ENCODE measurements around the gene FOSL2.
A peak's percentile ranks its signal among the peaks of the same experiment; 100 is the strongest.

The FOSL2 gene

GRCh38 chr2:28375742-28376631, 16.7 kb upstream of the FOSL2 start:
- no peak for DNase-seq (ENCODE audit: low read depth)

DNA sequence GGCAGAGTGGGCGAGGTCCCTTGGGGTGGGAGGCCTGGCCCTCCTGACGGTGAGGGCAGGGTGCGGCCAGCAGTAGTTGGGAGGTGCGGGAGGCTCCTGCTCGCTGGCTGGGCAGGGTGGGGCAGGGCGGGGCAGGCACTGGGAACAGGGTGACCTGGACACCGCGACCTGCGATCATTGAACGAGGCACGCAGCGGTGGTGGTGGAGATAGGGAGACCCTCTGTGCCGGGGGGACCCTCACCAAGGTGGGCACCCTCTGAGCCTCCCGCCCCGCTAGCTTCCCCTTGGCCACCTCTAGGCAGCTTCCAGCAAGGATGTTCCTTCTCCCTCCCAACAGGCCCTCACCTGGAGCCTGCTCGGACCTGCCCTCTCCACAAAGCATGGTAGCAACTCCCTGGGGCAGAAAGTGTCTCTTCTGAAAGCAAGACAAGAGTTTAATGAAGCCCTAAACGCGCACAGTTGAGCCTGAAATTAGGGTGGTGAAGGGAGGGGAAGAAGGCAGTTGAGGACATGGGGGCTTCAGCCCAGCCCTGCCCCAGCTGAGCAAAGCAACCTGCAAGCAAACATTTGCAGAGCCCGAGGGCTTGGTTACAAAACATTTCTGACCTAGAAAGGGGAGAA, 15.4 kb upstream of the FOSL2 start:
- no peak for DNase-seq (ENCODE audit: low read depth)

GRCh38 chr2:28377984-28378678, 14.5 kb upstream of the FOSL2 start:
- no peak for DNase-seq (ENCODE audit: low read depth)

DNA sequence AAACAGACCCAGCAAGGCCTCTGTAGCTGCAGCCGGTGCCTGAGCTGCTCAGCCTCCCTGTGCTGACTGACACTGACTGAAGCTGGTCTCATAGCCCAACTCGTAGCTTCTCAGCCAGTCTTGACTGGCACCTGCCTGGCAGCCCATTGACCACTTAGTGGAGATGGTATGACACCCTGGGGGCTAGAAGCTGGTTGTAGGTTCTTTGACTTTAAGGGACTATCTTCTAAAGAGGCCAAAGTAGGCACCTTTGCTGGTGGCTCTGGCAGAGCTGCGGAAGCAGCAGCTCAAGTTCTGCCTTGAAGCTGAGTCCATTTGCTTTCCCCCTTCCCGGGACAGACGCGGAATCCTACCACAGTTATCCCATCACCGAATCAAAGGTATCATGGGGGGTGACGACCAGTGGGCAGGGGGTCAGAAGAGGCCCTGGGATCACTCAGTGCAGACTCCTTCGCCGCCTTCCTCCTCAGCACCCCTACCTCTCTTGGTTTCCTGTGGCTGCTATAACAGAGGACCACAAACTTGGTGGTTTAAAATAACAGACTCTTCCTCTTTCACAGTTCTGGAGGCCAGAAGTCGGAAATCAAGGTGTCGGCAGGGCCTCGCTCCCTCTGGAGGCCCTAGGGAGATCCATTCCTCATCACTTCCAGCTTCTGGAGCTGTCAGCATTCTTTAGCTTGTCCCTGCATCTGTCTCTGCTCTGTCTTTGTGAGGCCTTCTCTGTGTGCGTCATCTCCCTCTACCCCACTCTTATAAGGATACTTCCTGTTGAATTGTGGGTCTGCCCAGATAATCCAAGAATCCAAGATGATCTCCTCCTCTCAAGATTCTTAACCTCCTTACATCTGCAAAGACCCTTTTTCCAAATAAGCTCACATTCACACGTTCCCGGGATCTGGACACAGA, 13.7 kb upstream of the FOSL2 start:
- no peak for DNase-seq (ENCODE audit: low read depth)

- no peak for DNase-seq (ENCODE audit: low read depth)
Measured at GRCh38 chr2:28380219-28380618, 12.4 kb upstream of the FOSL2 start.

GRCh38 chr2:28381225-28382180, 11.2 kb upstream of the FOSL2 start:
- DNase-seq (ENCODE audit: low read depth) = no peak

DNA sequence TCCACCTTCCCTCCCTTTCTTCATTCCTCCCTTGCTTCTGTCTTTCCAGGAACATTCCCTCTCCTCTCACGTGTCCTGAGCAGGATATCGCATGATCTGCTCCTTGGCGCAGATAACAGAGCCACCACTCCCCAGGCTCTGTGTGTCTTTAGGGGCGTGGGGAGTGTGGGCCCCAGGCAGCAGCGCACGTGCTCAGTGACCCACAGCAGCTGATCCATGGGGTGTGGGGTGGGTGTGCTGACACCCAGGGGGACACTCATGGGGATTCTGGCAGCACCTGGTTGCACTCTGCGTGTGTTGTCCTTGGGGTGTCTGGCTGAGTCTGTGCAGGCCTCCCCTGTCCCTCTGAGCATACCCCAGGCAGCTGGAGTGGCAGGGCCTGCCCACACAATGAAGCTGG, 9.9 kb upstream of the FOSL2 start:
- DNase-seq (ENCODE audit: low read depth) = no peak

DNA sequence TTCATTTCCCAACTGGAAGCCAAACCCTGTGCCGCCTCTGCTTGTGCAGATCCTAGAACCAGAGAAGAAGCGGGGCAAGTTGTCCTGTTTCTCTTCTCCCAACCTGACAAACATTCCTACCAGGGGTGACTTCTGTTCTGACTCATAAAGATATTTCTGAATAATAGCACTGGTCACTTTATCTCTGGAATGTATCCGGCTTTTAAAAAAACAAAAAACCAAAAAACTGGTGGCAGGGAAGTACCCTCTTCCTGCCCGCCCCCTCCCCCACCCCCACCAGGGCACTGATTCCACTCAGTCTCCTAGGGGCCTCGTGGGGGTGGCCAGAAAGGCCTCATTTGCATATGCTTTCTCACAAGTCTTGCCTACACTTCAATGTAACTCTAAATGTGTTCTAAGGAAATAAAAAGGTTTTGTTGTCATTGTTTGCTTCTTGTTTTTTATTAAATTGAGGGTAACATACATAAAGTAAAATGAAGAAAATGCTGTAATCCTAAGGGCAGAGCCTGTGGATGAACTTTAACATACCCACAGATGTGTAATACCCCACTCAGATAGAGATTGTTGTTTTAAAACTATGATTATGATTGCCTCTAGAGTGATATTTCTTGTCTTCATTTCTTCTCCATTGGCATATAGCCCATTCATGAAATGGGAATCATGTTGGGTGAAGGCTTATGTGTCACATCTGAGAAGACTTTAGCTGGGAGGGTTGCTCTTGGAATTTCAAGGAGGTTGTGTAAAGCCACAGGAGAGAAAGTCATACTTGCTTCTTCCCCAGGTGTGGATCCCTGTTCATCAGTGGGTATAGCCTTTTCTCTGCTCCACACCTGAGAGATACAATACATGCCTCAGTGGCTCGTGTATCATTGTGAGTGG, 5.3 kb upstream of the FOSL2 start:
- no peak for DNase-seq (ENCODE audit: low read depth)

DNA sequence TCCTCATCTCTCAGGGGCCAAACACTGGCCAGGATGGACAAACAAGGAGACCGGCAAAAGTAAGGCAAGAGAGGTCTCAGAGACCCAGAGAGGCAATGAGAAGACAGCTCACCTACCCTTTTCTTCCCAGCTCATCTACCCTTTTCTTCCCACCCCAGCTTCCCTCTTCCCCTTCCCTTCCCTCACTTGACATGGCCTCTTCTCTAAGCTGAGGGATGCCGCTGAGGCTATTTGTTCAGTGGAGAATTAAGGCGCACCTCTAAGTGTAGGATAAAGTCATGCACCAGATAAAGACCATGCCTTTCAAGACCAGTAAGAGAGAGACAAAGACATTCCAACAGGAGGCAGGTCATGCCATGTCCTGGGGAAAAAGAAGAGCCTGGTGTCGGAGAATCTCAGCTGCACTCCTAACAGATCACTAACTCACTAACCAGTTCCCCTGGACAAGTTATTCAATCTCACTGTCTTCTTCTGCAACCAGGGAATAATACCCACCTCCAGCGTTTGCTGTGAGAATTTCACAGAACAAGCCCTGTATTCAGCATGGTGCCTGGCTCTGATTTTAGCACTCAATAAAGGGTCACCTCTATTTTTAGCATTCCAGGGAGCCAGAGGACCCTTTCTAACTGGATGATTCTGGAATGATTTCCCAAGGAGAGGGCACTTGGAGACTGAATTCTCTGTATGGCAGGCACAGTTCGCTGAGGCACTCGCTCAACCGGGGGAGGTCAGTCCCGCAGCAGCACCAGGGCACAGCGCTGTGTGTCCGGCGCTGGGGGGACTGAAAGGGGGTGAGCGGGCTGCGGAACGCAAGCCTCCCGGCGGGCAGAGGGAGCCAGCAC, 3.0 kb upstream of the FOSL2 start:
- no peak for DNase-seq (ENCODE audit: low read depth)

DNA sequence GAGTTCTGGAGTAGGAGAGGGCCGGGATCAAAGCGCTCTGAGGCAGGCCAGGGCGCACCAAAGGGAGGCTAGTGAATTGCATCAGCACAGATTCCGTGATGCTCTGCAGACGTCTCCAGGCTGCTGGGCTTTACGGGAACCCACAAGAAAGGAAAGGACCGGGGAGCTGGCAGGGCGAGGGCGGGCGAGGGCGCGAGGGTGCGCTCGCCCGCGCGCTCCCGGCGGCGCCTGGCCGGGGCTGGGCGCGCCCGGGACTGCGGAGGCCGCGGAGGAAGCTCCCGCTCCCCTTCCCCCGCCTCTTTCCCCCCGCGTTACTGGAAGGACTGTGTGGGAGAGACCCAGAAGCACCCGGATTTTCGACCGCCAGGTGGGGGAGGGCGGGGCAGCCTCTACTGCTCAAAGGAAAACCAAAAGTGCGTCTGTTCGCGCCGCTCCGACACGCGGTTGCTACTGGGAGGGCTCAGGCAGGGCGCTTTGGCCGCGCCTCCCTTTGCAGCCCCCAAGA, 2.4 kb upstream of the FOSL2 start:
- peak; percentile 76 for DNase-seq (ENCODE audit: low read depth)

GRCh38 chr2:28390746-28391563, 1.7 kb upstream of the FOSL2 start:
- no peak for DNase-seq (ENCODE audit: low read depth)

DNA sequence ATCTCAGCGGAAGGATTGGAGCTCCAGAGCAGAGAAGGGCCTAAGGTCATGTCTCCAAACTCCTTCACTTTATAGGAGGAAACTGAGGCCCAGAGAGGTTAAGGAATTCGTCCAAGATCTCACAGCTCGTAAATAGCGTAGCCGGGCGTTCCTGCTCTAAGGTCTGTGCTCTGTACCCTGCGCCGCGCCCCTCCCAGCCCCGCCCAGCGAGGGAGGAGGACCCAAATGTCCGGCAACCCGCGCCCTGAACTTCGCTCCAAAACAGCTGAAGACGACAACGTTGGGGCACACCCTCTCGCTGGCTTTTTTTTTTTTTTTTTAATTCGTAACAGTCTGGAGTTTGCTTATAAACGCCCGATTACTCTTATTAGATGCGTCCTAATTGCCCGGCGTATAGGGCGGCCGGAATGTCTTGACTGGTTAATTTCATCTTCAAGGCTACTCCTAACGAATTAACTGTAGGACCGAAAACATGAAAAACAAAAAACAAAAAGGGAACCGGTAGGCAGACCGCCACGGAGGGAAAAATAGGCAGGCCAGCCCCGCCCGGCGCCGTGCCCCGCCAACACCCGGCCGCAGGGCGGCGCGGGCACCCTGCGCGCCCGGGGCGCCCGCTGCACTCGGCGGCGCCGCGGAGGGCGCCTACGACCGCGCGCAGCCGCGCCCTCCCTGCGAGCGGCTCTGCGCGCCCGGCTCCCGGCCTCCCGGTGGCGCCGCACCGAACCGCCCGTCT, 928 bp upstream of the FOSL2 start:
- DNase-seq (ENCODE audit: low read depth) = peak; percentile 35

DNA sequence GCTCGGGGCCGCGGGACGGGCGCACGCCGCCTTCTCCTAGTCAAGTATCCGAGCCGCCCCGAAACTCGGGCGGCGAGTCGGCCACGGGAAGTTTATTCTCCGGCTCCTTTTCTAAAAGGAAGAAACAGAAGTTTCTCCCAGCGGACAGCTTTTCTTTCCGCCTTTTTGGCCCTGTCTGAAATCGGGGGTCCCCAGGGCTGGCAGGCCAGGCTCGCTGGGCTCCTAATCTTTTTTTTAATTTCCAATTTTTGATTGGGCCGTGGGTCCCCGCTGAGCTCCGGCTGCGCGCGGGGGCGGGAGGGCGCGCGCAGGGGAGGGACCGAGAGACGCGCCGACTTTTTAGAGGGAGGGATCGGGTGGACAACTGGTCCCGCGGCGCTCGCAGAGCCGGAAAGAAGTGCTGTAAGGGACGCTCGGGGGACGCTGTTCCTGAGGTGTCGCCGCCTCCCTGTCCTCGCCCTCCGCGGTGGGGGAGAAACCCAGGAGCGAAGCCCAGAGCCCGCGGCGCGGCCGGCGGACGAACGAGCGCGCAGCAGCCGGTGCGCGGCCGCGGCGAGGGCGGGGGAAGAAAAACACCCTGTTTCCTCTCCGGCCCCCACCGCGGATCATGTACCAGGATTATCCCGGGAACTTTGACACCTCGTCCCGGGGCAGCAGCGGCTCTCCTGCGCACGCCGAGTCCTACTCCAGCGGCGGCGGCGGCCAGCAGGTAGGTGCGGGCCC, 617 bp downstream of the FOSL2 start:
- DNase-seq (ENCODE audit: low read depth) = no peak

GRCh38 chr2:28394331-28394877, 1.7 kb downstream of the FOSL2 start:
- DNase-seq (ENCODE audit: low read depth) = no peak

DNA sequence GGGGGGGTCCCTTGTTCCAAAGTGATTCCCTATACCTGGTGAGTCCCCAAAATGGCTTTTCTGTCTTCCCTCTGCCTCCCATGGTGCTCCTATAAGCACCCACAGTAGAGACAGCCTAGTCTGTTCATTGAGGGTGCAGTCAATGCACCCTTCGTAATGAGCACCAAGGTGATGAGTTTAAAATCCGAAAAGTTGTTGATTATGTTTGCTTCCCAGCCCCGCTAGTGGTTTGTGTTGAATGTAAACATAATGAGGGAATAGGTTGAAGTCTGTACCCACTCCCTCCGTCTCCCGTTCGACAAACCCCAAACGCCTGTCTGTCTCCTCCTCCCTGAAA, 2.3 kb downstream of the FOSL2 start:
- no peak for DNase-seq (ENCODE audit: low read depth)

Measured in activated gamma-delta T cell treated with anti-CD3 and anti-CD28 coated beads, Interleukin-2, amount 50 U/mL, for 16 hours (primary cell).